Stimulated activated CD4-positive, alpha-beta T cell treated with anti-CD3 and anti-CD28 coated beads, TNF-alpha, amount 100 ng/mL, for 48 hours (primary cell): ENCODE measurements around the gene ART5.
"Not testable (repeated sequence)": the region's sequence is repeated elsewhere in the genome, so short reads cannot be mapped to it uniquely, and the experiment has no call there.

Experiments used
- DNase-seq, 3 donors: peaks; one replicate each; pipeline ENCODE4 v3.0.0-alpha.2; 2020; ENCODE audit warnings: low read depth in 3 of 3

The ART5 gene

GRCh38 chr11:3622521-3622920, 19.3 kb downstream of the ART5 start:
- no peak for DNase-seq

GRCh38 chr11:3617990-3618389, 23.8 kb downstream of the ART5 start:
- DNase-seq = no peak

GRCh38 chr11:3616721-3617460, 24.9 kb downstream of the ART5 start:
- DNase-seq = no peak

GRCh38 chr11:3615998-3616397, 25.8 kb downstream of the ART5 start:
- no peak for DNase-seq

- DNase-seq = peak; percentile 32 to 47 (median 46)
Observed at GRCh38 chr11:3614742-3615171, 27.0 kb downstream of the ART5 start.

- no peak for DNase-seq
Observed at GRCh38 chr11:3613998-3614741, 27.6 kb downstream of the ART5 start.

GRCh38 chr11:3611976-3612678, 29.7 kb downstream of the ART5 start:
- no peak for DNase-seq

GRCh38 chr11:3610846-3611245, 30.9 kb downstream of the ART5 start:
- no peak for DNase-seq

- DNase-seq = peak in 1 of 3 donors; percentile 21
Observed at GRCh38 chr11:3609416-3610265, 32.2 kb downstream of the ART5 start.

GRCh38 chr11:3605771-3606203, 36.0 kb downstream of the ART5 start:
- DNase-seq = no peak

- no peak for DNase-seq
Observed at GRCh38 chr11:3605283-3605662, 36.5 kb downstream of the ART5 start.

GRCh38 chr11:3604167-3604566, 37.6 kb downstream of the ART5 start:
- no peak for DNase-seq

- not testable (repeated sequence) for DNase-seq
Observed at GRCh38 chr11:3600201-3600600, 41.6 kb downstream of the ART5 start.

- DNase-seq = not testable (repeated sequence)
Observed at GRCh38 chr11:3597743-3598142, 44.0 kb downstream of the ART5 start.

GRCh38 chr11:3591326-3591725, 50.5 kb downstream of the ART5 start:
- DNase-seq = not testable (repeated sequence)

- not testable (repeated sequence) for DNase-seq
Observed at GRCh38 chr11:3590193-3590592, 51.6 kb downstream of the ART5 start.

GRCh38 chr11:3588776-3589175, 53.0 kb downstream of the ART5 start:
- DNase-seq = not testable (repeated sequence)
